Measurements from ENCODE around the gene TSPAN18.

Gene TSPAN18

GRCh38 chr11:44854741-44855492 is 128.2 kb downstream of the TSPAN18 start:
- H3K27me3 ChIP-seq (replicated peaks; ENCODE audit: insufficient read depth, low read length): 0 out of 2 replicates have a peak, but pooled peaks cover 2% of the 10 kb centered on the region
- no peak overlapping the region for H3K4me2 ChIP-seq (ENCODE audit: low read depth, low read length)
- H3K36me3 ChIP-seq (replicated peaks; ENCODE audit: insufficient read depth, low read length): no peaks in the 10 kb centered on the region
- no peaks in the 10 kb centered on the region for H3F3A ChIP-seq (ENCODE audit: insufficient read depth, low read length)
- no peaks in the 10 kb centered on the region for H3K4me1 ChIP-seq (ENCODE audit: low read length)
- H3K9me3 ChIP-seq (replicated peaks; ENCODE audit: insufficient read depth, low read length): no peaks in the 10 kb centered on the region
- H3K27ac ChIP-seq (ENCODE audit: low read length): no peak overlapping the region
- no peak overlapping the region for H2AFZ ChIP-seq (ENCODE audit: low read length)
- H3K9ac ChIP-seq (ENCODE audit: low read length): no peak overlapping the region
- TF ChIP-seq EZH2 (optimal IDR thresholded peaks at IDR 0.05; ENCODE audit: low read depth, low read length) (no peak), EZH2phosphoT487 (IDR thresholded peaks at IDR 0.05; ENCODE audit: low read length) (no peak), CTCF (IDR thresholded peaks at IDR 0.05; ENCODE audit: low read length) (no peak)
- no peaks in the 10 kb centered on the region for H3K79me2 ChIP-seq (ENCODE audit: low read length)
- no peaks in the 10 kb centered on the region for H4K20me1 ChIP-seq (ENCODE audit: insufficient read depth, low read length)
- no peak for DNase-seq
- no peaks in the 10 kb centered on the region for H3K9me2 ChIP-seq (replicated peaks; ENCODE audit: insufficient read depth, low read length)
- no peak overlapping the region for H3K4me3 ChIP-seq (ENCODE audit: low read length)

- Histone ChIP-seq H3K9me3 (replicated peaks; ENCODE audit: insufficient read depth, low read length) (no peaks in the 10 kb centered on the region), H3K36me3 (replicated peaks; ENCODE audit: insufficient read depth, low read length) (no peaks in the 10 kb centered on the region), H3F3A (ENCODE audit: insufficient read depth, low read length) (no peaks in the 10 kb centered on the region), H3K9me2 (replicated peaks; ENCODE audit: insufficient read depth, low read length) (no peaks in the 10 kb centered on the region), H3K9ac (ENCODE audit: low read length) (no peak overlapping the region), H3K27me3 (replicated peaks; ENCODE audit: insufficient read depth, low read length) (0 out of 2 replicates have a peak, but pooled peaks cover 5% of the 10 kb centered on the region), H3K27ac (ENCODE audit: low read length) (no peak overlapping the region), H3K4me1 (ENCODE audit: low read length) (no peaks in the 10 kb centered on the region), H3K4me2 (ENCODE audit: low read depth, low read length) (no peak overlapping the region), H4K20me1 (ENCODE audit: insufficient read depth, low read length) (no peaks in the 10 kb centered on the region), H3K79me2 (ENCODE audit: low read length) (no peaks in the 10 kb centered on the region), H3K4me3 (ENCODE audit: low read length) (no peak overlapping the region), H2AFZ (ENCODE audit: low read length) (no peak overlapping the region)
- no peak for DNase-seq
- TF ChIP-seq EZH2phosphoT487 (IDR thresholded peaks at IDR 0.05; ENCODE audit: low read length): no peak
- no peak for TF ChIP-seq EZH2 (optimal IDR thresholded peaks at IDR 0.05; ENCODE audit: low read depth, low read length)
- TF ChIP-seq CTCF (IDR thresholded peaks at IDR 0.05; ENCODE audit: low read length): no peak
Observed at GRCh38 chr11:44855493-44855849, 128.7 kb downstream of the TSPAN18 start.

DNA sequence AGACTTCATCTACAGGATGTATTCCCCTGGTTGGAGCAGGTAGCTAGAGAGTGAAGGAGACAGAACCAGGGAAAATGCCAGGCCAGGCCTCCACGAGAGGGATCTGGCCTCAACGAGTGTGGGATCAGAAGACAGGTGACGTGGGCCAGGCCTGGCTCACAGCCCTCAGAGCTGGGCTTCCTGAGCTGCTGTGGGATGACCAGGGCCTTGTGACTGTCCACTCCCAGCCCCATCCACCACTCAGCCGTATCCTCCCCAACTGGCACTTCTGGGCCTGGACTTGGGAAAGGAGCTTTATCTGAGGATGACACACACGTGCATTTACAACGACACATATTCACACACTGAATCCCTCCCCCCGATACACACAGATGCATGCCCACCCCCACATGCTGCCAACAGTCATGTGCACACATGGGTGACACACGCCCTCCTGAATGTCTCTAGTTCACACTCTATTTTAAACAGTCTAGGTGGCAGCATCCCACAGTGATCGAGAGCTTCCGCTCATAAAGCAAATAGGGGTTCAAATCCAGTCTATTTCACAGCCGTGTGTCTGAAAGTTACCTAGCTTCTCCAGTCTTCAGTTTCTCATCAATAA is 130.8 kb downstream of the TSPAN18 start:
- H3K4me3 ChIP-seq (ENCODE audit: low read length): no peak overlapping the region
- H3K9me3 ChIP-seq (replicated peaks; ENCODE audit: insufficient read depth, low read length): no peaks in the 10 kb centered on the region
- TF ChIP-seq CTCF (IDR thresholded peaks at IDR 0.05; ENCODE audit: low read length): no peak
- TF ChIP-seq EZH2phosphoT487 (IDR thresholded peaks at IDR 0.05; ENCODE audit: low read length): no peak
- TF ChIP-seq EZH2 (optimal IDR thresholded peaks at IDR 0.05; ENCODE audit: low read depth, low read length): no peak
- H3K9me2 ChIP-seq (replicated peaks; ENCODE audit: insufficient read depth, low read length): no peaks in the 10 kb centered on the region
- H3F3A ChIP-seq (ENCODE audit: insufficient read depth, low read length): peaks cover 8% of the 10 kb centered on the region
- H3K4me1 ChIP-seq (ENCODE audit: low read length): peaks cover 11% of the 10 kb centered on the region
- H3K36me3 ChIP-seq (replicated peaks; ENCODE audit: insufficient read depth, low read length): no peaks in the 10 kb centered on the region
- no peak for DNase-seq
- no peak overlapping the region for H2AFZ ChIP-seq (ENCODE audit: low read length)
- H3K27me3 ChIP-seq (replicated peaks; ENCODE audit: insufficient read depth, low read length): 0 out of 2 replicates have a peak, but pooled peaks cover 5% of the 10 kb centered on the region
- no peaks in the 10 kb centered on the region for H4K20me1 ChIP-seq (ENCODE audit: insufficient read depth, low read length)
- H3K27ac ChIP-seq (ENCODE audit: low read length): no peak overlapping the region
- no peak overlapping the region for H3K4me2 ChIP-seq (ENCODE audit: low read depth, low read length)
- H3K9ac ChIP-seq (ENCODE audit: low read length): no peak overlapping the region
- H3K79me2 ChIP-seq (ENCODE audit: low read length): no peaks in the 10 kb centered on the region
